Sigmoid colon (tissue), 7 donors: ENCODE measurements around the gene FUT6. TPM values are rescaled to one million over a fixed set of nuclear protein-coding genes. Genes with fewer than 3 reads are reported as not detected.

Experiments used
- DNase-seq: peaks from one replicate; pipeline ENCODE4 v3.0.0-alpha.2; 2019
- H3K27ac ChIP-seq, 4 donors: fragments of 200-600 bp; sonication (generic); one replicate each; pipeline ENCODE4 v1.5.1; 2016 to 2019; ENCODE audit warnings: mild to moderate bottlenecking in 1 of 4
- H3K27me3 ChIP-seq, 3 donors: fragments of 200-600 bp; sonication (generic); one replicate each; pipeline ENCODE4 v1.5.1; 2019; ENCODE audit warnings: mild to moderate bottlenecking in 1 of 3
- H3K36me3 ChIP-seq, 4 donors: fragments of 200-600 bp; sonication (generic); one replicate each; pipeline ENCODE4 v1.5.1; 2016 to 2019
- H3K4me1 ChIP-seq, 4 donors: fragments of 200-600 bp; sonication (generic); one replicate each; pipeline ENCODE4 v1.5.1; 2017 to 2019
- H3K4me3 ChIP-seq, 4 donors: fragments of 200-600 bp; sonication (generic); one replicate each; pipeline ENCODE4 v1.5.1; 2017 to 2019; ENCODE audit warnings: mild to moderate bottlenecking in 2 of 4, moderate library complexity in 1 of 4
- H3K9me3 ChIP-seq, 4 donors: fragments of 200-600 bp in 3 of 4; sonication (generic) in 3 of 4; one replicate each; pipeline versions ENCODE4 v1.5.1 to v1.6.1; 2013 to 2019
- CTCF ChIP-seq, 4 experiments: fragments of 450-650 bp in 3 of 4; fragments of 200-600 bp in 1 of 4; IDR thresholded peaks; one replicate each; pipeline ENCODE4 v1.5.1; 2016 to 2019; ENCODE audit warnings: antibody characterized with exemption in 4 of 4, mild to moderate bottlenecking in 3 of 4, moderate library complexity in 2 of 4
- EP300 ChIP-seq, 4 donors: sonication (generic); formaldehyde crosslinking; IDR thresholded peaks; one replicate each; pipeline ENCODE4 v1.6.1; 2017; ENCODE audit warnings: antibody characterized with exemption in 4 of 4
- POLR2A ChIP-seq, 2 donors: fragments of 450-650 bp; IDR thresholded peaks; one replicate each; pipeline ENCODE4 v1.6.1; 2016; ENCODE audit warnings: antibody characterized with exemption in 2 of 2, mild to moderate bottlenecking in 2 of 2, moderate library complexity in 2 of 2
- POLR2AphosphoS5 ChIP-seq, 4 donors: sonication (generic); formaldehyde crosslinking; IDR thresholded peaks; one replicate each; pipeline ENCODE4 v1.6.1; 2017; ENCODE audit warnings: antibody characterized with exemption in 4 of 4
- WGBS, 2 donors: extraction: QIAGEN DNeasy Blood & Tissue Kit; methylation state at CpG; one replicate each; pipeline ENCODE4 v1.1.7; 2013; 5-methylcytosine and 5-hydroxymethylcytosine counted together
- intact Hi-C: fragments of 100-400 bp; cut with DNase I; formaldehyde crosslinking; loops from one replicate; pipeline ENCODE4 v1.15.1; 2023
- polyA plus RNA-seq, 3 donors: library from polyadenylated mRNA; stranded (reverse); fragments of 200-250 nt; gene quantifications; one replicate each; pipeline ENCODE4 v1.2.3, GENCODE V29; 2013
- total RNA-seq, 4 donors: library from RNA; depleted of rRNA; stranded (reverse); fragments of >200 nt; gene quantifications; one replicate each; pipeline ENCODE4 v1.1.0, GENCODE V29; 2016
- donor health status: healthy with polysubstance abuse.
- donor health status: Bipolar disorder and iron deficiency.
- donor health status: healthy.

The FUT6 gene
- total and polyA plus RNA-seq, 7 donors: 14.8 to 61.1 (median 21.0) TPM; not detected in 4

GRCh38 chr19:5828661-5829566, 10.6 kb downstream of the FUT6 start:
- Histone ChIP-seq H3K27ac (peak overlapping the region; percentile 87 to 96 (median 92)), H3K9me3 (no peaks in the 10 kb centered on the region), H3K4me3 (peak overlapping the region; percentile 38 to 57 (median 48)), H3K27me3 (peaks cover 0 to 5% (median 0%) of the 10 kb centered on the region in 3 donors), H3K36me3 (no peaks in the 10 kb centered on the region), H3K4me1 (peaks cover 0 to 35% (median 33%) of the 10 kb centered on the region in 4 donors)
- WGBS, 2 donors: 16 to 67% methylated on average over 47 of the region's 47 CpGs
- DNase-seq: peak; percentile 93
- intact Hi-C loops: loop anchor here (2.0 kb wide), 2 partner anchors 52 to 62 kb away; no protein-coding TSS in a partner anchor
- TF ChIP-seq CTCF (IDR thresholded peaks at IDR 0.05) (peak in 1 of 4 experiments; percentile 21), POLR2AphosphoS5 (IDR thresholded peaks at IDR 0.05) (peak; percentile 65 to 84 (median 78)), EP300 (IDR thresholded peaks at IDR 0.05) (peak in 2 of 4 donors; percentile 44 to 59), POLR2A (IDR thresholded peaks at IDR 0.05) (no peak)

- intact Hi-C loops: loop anchor here (2.0 kb wide), 2 partner anchors 53 to 63 kb away; no protein-coding TSS in a partner anchor
- no peaks in the 10 kb centered on the region for H3K36me3 ChIP-seq
- no peaks in the 10 kb centered on the region for H3K9me3 ChIP-seq
- H3K27ac ChIP-seq: peak overlapping the region; percentile 87 to 96 (median 92)
- H3K4me1 ChIP-seq: peaks cover 0 to 35% (median 33%) of the 10 kb centered on the region in 4 donors
- TF ChIP-seq POLR2AphosphoS5 (IDR thresholded peaks at IDR 0.05) (peak; percentile 96 to 98 (median 98)), POLR2A (IDR thresholded peaks at IDR 0.05) (peak; percentile 80 to 95), EP300 (IDR thresholded peaks at IDR 0.05) (peak in 1 of 4 donors; percentile 53), CTCF (IDR thresholded peaks at IDR 0.05) (no peak)
- 3 to 10% methylated on average over 91 of the region's 91 CpGs for WGBS, 2 donors
- DNase-seq: peak; percentile 96
- H3K27me3 ChIP-seq: peaks cover 0 to 5% (median 0%) of the 10 kb centered on the region in 3 donors
- peak overlapping the region; percentile 38 to 57 (median 48) for H3K4me3 ChIP-seq
These were observed 11.4 kb downstream of the FUT6 start for GRCh38 chr19:5827891-5828660.

- peaks cover 0 to 39% (median 36%) of the 10 kb centered on the region in 4 donors for H3K4me1 ChIP-seq
- no peaks in the 10 kb centered on the region for H3K9me3 ChIP-seq
- intact Hi-C loops: no loop called here
- peak overlapping the region in 3 of 4 donors; percentile 46 to 57 (median 51) for H3K4me3 ChIP-seq
- H3K36me3 ChIP-seq: no peaks in the 10 kb centered on the region
- peak overlapping the region; percentile 87 to 96 (median 92) for H3K27ac ChIP-seq
- TF ChIP-seq CTCF (IDR thresholded peaks at IDR 0.05) (no peak), POLR2A (IDR thresholded peaks at IDR 0.05) (no peak), POLR2AphosphoS5 (IDR thresholded peaks at IDR 0.05) (no peak), EP300 (IDR thresholded peaks at IDR 0.05) (no peak)
- no peak for DNase-seq
- WGBS, 2 donors: 17 to 18% methylated on average over 37 of the region's 37 CpGs
- peaks cover 0 to 5% (median 0%) of the 10 kb centered on the region in 3 donors for H3K27me3 ChIP-seq
These were observed 12.1 kb downstream of the FUT6 start for GRCh38 chr19:5827342-5827890.

- DNase-seq: peak; percentile 91
- H3K4me1 ChIP-seq: peaks cover 0 to 45% (median 43%) of the 10 kb centered on the region in 4 donors
These were observed 12.8 kb downstream of the FUT6 start for GRCh38 chr19:5826531-5827341.

More at GRCh38 chr19:5826531-5827341, 12.8 kb downstream of the FUT6 start:
- Histone ChIP-seq H3K27me3 (peaks cover 0 to 5% (median 0%) of the 10 kb centered on the region in 3 donors), H3K4me3 (no peak overlapping the region), H3K27ac (peak overlapping the region; percentile 87 to 96 (median 92)), H3K36me3 (no peaks in the 10 kb centered on the region), H3K9me3 (no peaks in the 10 kb centered on the region)
- TF ChIP-seq POLR2AphosphoS5 (IDR thresholded peaks at IDR 0.05) (peak in 2 of 4 donors; percentile 37 to 51), POLR2A (IDR thresholded peaks at IDR 0.05) (no peak), CTCF (IDR thresholded peaks at IDR 0.05) (peak in 3 of 4 experiments; percentile 11 to 22 (median 20))
- WGBS, 2 donors: 11 to 14% methylated on average over 24 of the region's 24 CpGs
- intact Hi-C loops: no loop called here
